Endothelial cell of umbilical vein (primary cell): ENCODE data around the gene UVRAG. TPM values are rescaled to one million over a fixed set of nuclear protein-coding genes. Genes with fewer than 3 reads are reported as not detected.

Experiments
- BruUV-seq: library from RNA; stranded (reverse); fragments of 400-500 nt; replicated peaks from 2 replicates; lab custom pipeline; 2021; lab: Mats Ljungman, UMichigan
- CTCF ChIA-PET: fragments of 300-600, 350-600 bp; sonication (Branson Sonifier 250); formaldehyde crosslinking; loops from one replicate; lab custom pipeline; 2021; ENCODE audit warnings: antibody characterized with exemption, inconsistent platforms; lab: Charles Lee
- POLR2A ChIA-PET: fragments of 300-600, 350-600 bp; sonication (Branson Sonifier 250); formaldehyde crosslinking; loops from one replicate; lab custom pipeline; 2021; ENCODE audit warnings: antibody characterized with exemption, inconsistent platforms; lab: Charles Lee
- DNase-seq: peaks from one replicate; pipeline ENCODE4 v3.0.0-alpha.2; 2011; ENCODE audit warnings: low read depth, low spot score
- FAIRE-seq: peaks from 2 replicates; lab custom pipeline; 2011; peaks lifted over from hg19 to GRCh38; lab: Jason Lieb, UNC
- H2AFZ ChIP-seq: 2 replicates; pipeline ENCODE4 v1.6.0; 2012; ENCODE audit warnings: low read depth, low read length, control low read depth, inconsistent platforms
- H3K27ac ChIP-seq: 2 replicates; pipeline ENCODE4 v1.5.1; 2011; ENCODE audit warnings: low read depth, mild to moderate bottlenecking, control low read depth, low read length, moderate library complexity; ENCODE audit not compliant: insufficient read depth
- H3K27me3 ChIP-seq, 2 experiments: 2 replicates each; pipeline versions ENCODE4 v1.6.0 to v1.6.1; 2011; ENCODE audit warnings: low read length in 2 of 2, mixed read lengths in 1 of 2; ENCODE audit not compliant: control insufficient read depth in 2 of 2, insufficient read depth in 2 of 2
- H3K36me3 ChIP-seq, 2 experiments: 2 replicates in 1 of 2; 3 replicates in 1 of 2; pipeline ENCODE4 v1.5.1; 2011; ENCODE audit warnings: low read length in 2 of 2, mild to moderate bottlenecking in 1 of 2, moderate library complexity in 1 of 2; ENCODE audit not compliant: control insufficient read depth in 2 of 2, insufficient read depth in 2 of 2; ENCODE audit errors: extremely low read depth in 1 of 2
- H3K4me1 ChIP-seq: 3 replicates; pipeline ENCODE4 v1.5.1; 2011; ENCODE audit warnings: mild to moderate bottlenecking, low read length; ENCODE audit not compliant: control insufficient read depth, insufficient read depth; ENCODE audit errors: extremely low read depth
- H3K4me2 ChIP-seq: 2 replicates; pipeline ENCODE4 v1.6.1; 2011; ENCODE audit warnings: low read length, control low read depth, mixed read lengths; ENCODE audit not compliant: insufficient read depth
- H3K4me3 ChIP-seq, 3 experiments: fragments of 200-600 bp in 1 of 3; sonication (generic), shearing (Covaris generic) in 1 of 3; replicated peaks in 1 of 3; 2 replicates each; pipeline ENCODE4 v1.5.1; 2011 to 2016; ENCODE audit warnings: control low read depth in 3 of 3, low read length in 3 of 3, mild to moderate bottlenecking in 2 of 3, inconsistent platforms in 1 of 3, low read depth in 1 of 3, moderate library complexity in 1 of 3; ENCODE audit not compliant: insufficient read depth in 1 of 3
- H3K79me2 ChIP-seq: 2 replicates; pipeline ENCODE4 v1.6.0; 2012; ENCODE audit warnings: low read length, inconsistent platforms; ENCODE audit not compliant: control insufficient read depth, insufficient read depth
- H3K9ac ChIP-seq: replicated peaks from 2 replicates; pipeline ENCODE3; 2011; ENCODE audit warnings: low read length, control low read depth; ENCODE audit not compliant: insufficient read depth; ENCODE audit errors: extremely low read depth
- H3K9me1 ChIP-seq: replicated peaks from 3 replicates; pipeline ENCODE4 v1.6.0; 2011; ENCODE audit warnings: mild to moderate bottlenecking, low read length; ENCODE audit not compliant: control insufficient read depth, insufficient read depth; ENCODE audit errors: extremely low read depth
- H3K9me3 ChIP-seq: replicated peaks from 2 replicates; pipeline ENCODE4 v1.5.1; 2012; ENCODE audit warnings: low read length, inconsistent platforms; ENCODE audit not compliant: control insufficient read depth, insufficient read depth
- H4K20me1 ChIP-seq: replicated peaks from 2 replicates; pipeline ENCODE3; 2011; ENCODE audit warnings: mild to moderate bottlenecking, low read length; ENCODE audit not compliant: control insufficient read depth, insufficient read depth; ENCODE audit errors: extremely low read depth
- CTCF ChIP-seq, 2 donors: IDR thresholded peaks; 1 replicate in 1 of 2; 2 replicates in 1 of 2; pipeline ENCODE4 v1.5.1; 2011; ENCODE audit warnings: low read length in 2 of 2, mild to moderate bottlenecking in 2 of 2, moderate library complexity in 2 of 2, control low read depth in 1 of 2, inconsistent platforms in 1 of 2, low read depth in 1 of 2; ENCODE audit not compliant: insufficient read depth in 1 of 2; ENCODE audit errors: extremely low read depth in 1 of 2
- EZH2 ChIP-seq: IDR thresholded peaks from 2 replicates; pipeline ENCODE4 v1.6.1; 2012; ENCODE audit warnings: borderline replicate concordance, low read depth, mild to moderate bottlenecking, moderate library complexity, low read length, inconsistent platforms; ENCODE audit not compliant: severe bottlenecking
- FOS ChIP-seq: IDR thresholded peaks from 2 replicates; pipeline ENCODE4 v1.6.1; 2011; ENCODE audit warnings: mild to moderate bottlenecking, low read length, moderate library complexity, borderline replicate concordance; ENCODE audit not compliant: insufficient read depth
- GATA2 ChIP-seq: IDR thresholded peaks from 2 replicates; pipeline ENCODE4 v1.7.0; 2011; ENCODE audit warnings: low read depth, mild to moderate bottlenecking, moderate library complexity, mixed read lengths, low read length; ENCODE audit not compliant: insufficient read length, insufficient read depth
- JUN ChIP-seq: IDR thresholded peaks from 2 replicates; pipeline ENCODE4 v1.6.1; 2011; ENCODE audit warnings: borderline replicate concordance, low read depth; ENCODE audit not compliant: insufficient read length, insufficient read depth
- MYC ChIP-seq: IDR thresholded peaks from one replicate; pipeline ENCODE4 v1.6.1; 2011; ENCODE audit warnings: mild to moderate bottlenecking, low read depth, low read length
- POLR2A ChIP-seq: IDR thresholded peaks from 2 replicates; pipeline ENCODE4 v1.6.1; 2012; ENCODE audit warnings: low read depth, mild to moderate bottlenecking, control low read depth, low read length
- POLR2AphosphoS5 ChIP-seq: IDR thresholded peaks from 2 replicates; pipeline ENCODE4 v1.6.1; 2012; ENCODE audit warnings: low read depth, mild to moderate bottlenecking, control low read depth, low read length, moderate library complexity; ENCODE audit not compliant: insufficient read depth
- dilution Hi-C: fragments of 300-500 bp; cut with MboI; formaldehyde crosslinking; loops from one replicate; pipeline ENCODE4 v1.15.0; 2019; ENCODE audit warnings: low sequenced_read_pairs; ENCODE audit not compliant: extremely low pct_ligation_motif_present
- intact Hi-C: fragments of 100-400 bp; cut with micrococcal nuclease; formaldehyde crosslinking; loops from one replicate; pipeline ENCODE4 v1.10.0; 2022
- polyA plus RNA-seq, 4 experiments: library from polyadenylated mRNA; depleted of rRNA in 3 of 4; stranded (reverse) in 3 of 4; unstranded in 1 of 4; fragments of >200 nt; gene quantifications; 2 replicates each; pipeline versions ENCODE4 v1.2.1 to v1.2.3, GENCODE V29; 2011 to 2012; ENCODE audit warnings: missing spikeins in 1 of 4
- total RNA-seq: library from RNA; stranded (reverse); gene quantifications from 2 replicates; pipeline ENCODE4 v1.2.3, GENCODE V29; 2021
- TF ChIP-seq, protein P1 (sequence below): IDR thresholded peaks from 2 replicates; pipeline ENCODE4 v1.6.1; 2011; ENCODE audit not compliant: insufficient read depth, insufficient read length

The UVRAG gene
- total and polyA plus RNA-seq, 2 donors (not counting 3 experiments of a cell fraction or from before 2014, with no cell fraction given) = 21.2 to 65.6 TPM

GRCh38 chr11:75959540-75959939 lies 144.5 kb downstream of the UVRAG start:
- no peaks in the 10 kb centered on the region for H3K36me3 ChIP-seq

More at GRCh38 chr11:75959540-75959939, 144.5 kb downstream of the UVRAG start:
- no peaks in the 10 kb centered on the region for H3K9me3 ChIP-seq
- POLR2A ChIA-PET = no interaction called here
- dilution Hi-C loops = no loop called here
- H3K27ac ChIP-seq = no peak overlapping the region
- H3K79me2 ChIP-seq = peaks cover 19% of the 10 kb centered on the region
- intact Hi-C loops = no loop called here
- no TSS peak for BruUV-seq
- H3K4me3 ChIP-seq = no peak overlapping the region
- no peak overlapping the region for H3K9ac ChIP-seq
- CTCF ChIA-PET = no interaction called here
- no peaks in the 10 kb centered on the region for H3K4me1 ChIP-seq
- peaks cover 2% of the 10 kb centered on the region for H4K20me1 ChIP-seq
- no peak for TF ChIP-seq MYC
- no peak for TF ChIP-seq JUN
- no peak for TF ChIP-seq POLR2A
- TF ChIP-seq GATA2 = no peak
- TF ChIP-seq FOS = no peak
- TF ChIP-seq EZH2 = no peak
- TF ChIP-seq CTCF (IDR thresholded peaks at IDR 0.05; ENCODE audit: extremely low read depth in 1 of 2, insufficient read depth in 1 of 2, low read depth in 1 of 2, low read length in 2 of 2) = no peak
- no peak for TF ChIP-seq POLR2AphosphoS5
- TF ChIP-seq, protein P1, sequence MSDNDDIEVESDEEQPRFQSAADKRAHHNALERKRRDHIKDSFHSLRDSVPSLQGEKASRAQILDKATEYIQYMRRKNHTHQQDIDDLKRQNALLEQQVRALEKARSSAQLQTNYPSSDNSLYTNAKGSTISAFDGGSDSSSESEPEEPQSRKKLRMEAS = no peak
- no peaks in the 10 kb centered on the region for H3K9me1 ChIP-seq
- FAIRE-seq = no peak
- no peaks in the 10 kb centered on the region for H3K27me3 ChIP-seq
- DNase-seq = no peak
- H3K4me2 ChIP-seq = no peak overlapping the region
- H2AFZ ChIP-seq = no peak overlapping the region
